Ovary (tissue), 3 donors: Measurements from ENCODE around the gene GSTO2.

Source experiments
- CTCF ChIP-seq, 3 donors: fragments of 450-650 bp in 2 of 3; fragments of 200-600 bp in 1 of 3; IDR thresholded peaks; one replicate each; pipeline versions ENCODE4 v1.5.1 to v1.8.0; 2016 to 2022; ENCODE audit warnings: antibody characterized with exemption in 3 of 3, mild to moderate bottlenecking in 1 of 3
- POLR2A ChIP-seq: fragments of 450-650 bp; IDR thresholded peaks from one replicate; pipeline ENCODE4 v1.6.1; 2017; ENCODE audit warnings: antibody characterized with exemption, mild to moderate bottlenecking, moderate library complexity
- donor health status: DM: no; HTN: no; CAD: no.

DNA sequence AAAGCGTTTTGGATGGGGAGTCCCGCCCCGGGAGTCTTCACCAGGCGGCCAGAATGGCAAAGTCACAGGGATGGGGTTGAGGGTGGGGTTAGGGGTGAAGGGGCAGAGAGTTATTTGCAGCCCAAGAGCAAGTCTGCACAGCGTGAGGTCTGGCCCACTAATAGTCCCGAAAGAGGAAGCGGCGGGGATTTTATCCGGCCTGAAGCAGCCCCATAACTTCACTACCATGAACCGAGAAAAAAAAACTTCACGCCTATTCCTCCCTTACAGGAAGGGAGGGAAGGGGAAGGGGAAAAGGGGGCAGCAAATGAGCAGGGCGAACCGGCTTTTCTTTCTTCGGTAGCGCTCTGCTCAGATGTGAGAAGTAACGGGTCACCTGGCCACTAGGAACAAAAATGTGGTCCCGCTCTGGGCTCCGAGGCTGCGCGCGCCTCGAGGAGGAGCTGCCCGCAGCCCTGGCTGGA lies 68.6 kb downstream of the GSTO2 start:
- TF ChIP-seq POLR2A, result no peak
- no peak for TF ChIP-seq CTCF (IDR thresholded peaks at IDR 0.05)
